Effector CD8-positive, alpha-beta T cell (primary cell): Measurements from ENCODE around the gene CARM1.
A peak's percentile ranks its signal among the peaks of the same experiment; 100 is the strongest.
"Not testable (repeated sequence)": the region's sequence is repeated elsewhere in the genome, so short reads cannot be mapped to it uniquely, and the experiment has no call there.

Experiments used
- DNase-seq: peaks from one replicate; lab custom pipeline; 2025; lab: John Stamatoyannopoulos, UW
- total RNA-seq, 4 experiments: gene quantifications; one replicate each; lab custom pipeline; 2026; lab: John Stamatoyannopoulos, UW

The CARM1 gene
- total RNA-seq: 35.9 to 41.3 (median 37.6) reads per million in 4 experiments

GRCh38 chr19:10870955-10871603 is at the start of gene CARM1:
TSS of gene CARM1 (plus strand) at chr19:10871553. CDS start at chr19:10871703, 150 bp downstream.
- peak; percentile 99 for DNase-seq

GRCh38 chr19:10823690-10824089 is 47.7 kb upstream of the CARM1 start:
- DNase-seq: no peak

GRCh38 chr19:10826231-10826630 is 45.1 kb upstream of the CARM1 start:
- no peak for DNase-seq

GRCh38 chr19:10826846-10827245 is 44.5 kb upstream of the CARM1 start:
- DNase-seq: no peak

GRCh38 chr19:10828981-10829821 is 42.2 kb upstream of the CARM1 start:
- no peak for DNase-seq

- DNase-seq: no peak
Measured at GRCh38 chr19:10829967-10830366, 41.4 kb upstream of the CARM1 start.

GRCh38 chr19:10830370-10830769 is 41.0 kb upstream of the CARM1 start:
- no peak for DNase-seq

- DNase-seq: no peak
Measured at GRCh38 chr19:10830931-10831779, 40.2 kb upstream of the CARM1 start.

GRCh38 chr19:10831987-10832938 is 39.1 kb upstream of the CARM1 start:
- no peak for DNase-seq

- no peak for DNase-seq
Measured at GRCh38 chr19:10832939-10833296, 38.4 kb upstream of the CARM1 start.

- no peak for DNase-seq
Measured at GRCh38 chr19:10835089-10835753, 36.1 kb upstream of the CARM1 start.

- peak; percentile 88 for DNase-seq
Measured at GRCh38 chr19:10835754-10836478, 35.4 kb upstream of the CARM1 start, which contains the start of gene TMED1. TSS of gene TMED1 (minus strand) at chr19:10836212. CDS start at chr19:10836191, 21 bp downstream.

- DNase-seq: peak; percentile 77
Measured at GRCh38 chr19:10836479-10837330, 34.6 kb upstream of the CARM1 start.

GRCh38 chr19:10837649-10838048 is 33.7 kb upstream of the CARM1 start:
- not testable (repeated sequence) for DNase-seq

GRCh38 chr19:10838377-10838776 is 33.0 kb upstream of the CARM1 start:
- DNase-seq: no peak

GRCh38 chr19:10839114-10840050 is 32.0 kb upstream of the CARM1 start:
- no peak for DNase-seq

- no peak for DNase-seq
Measured at GRCh38 chr19:10842788-10843187, 28.6 kb upstream of the CARM1 start.
